SH-SY5Y (cell line): ENCODE results near the gene DPYD.

Source experiments
- GATA2 ChIP-seq: IDR thresholded peaks from 2 replicates; pipeline ENCODE4 v1.6.1; 2011; ENCODE audit warnings: mild to moderate bottlenecking, low read depth, low read length
- GATA3 ChIP-seq: IDR thresholded peaks from 2 replicates; pipeline ENCODE4 v1.6.1; 2011; ENCODE audit warnings: low read depth, mild to moderate bottlenecking, low read length, moderate library complexity

DPYD gene

GRCh38 chr1:97571760-97572159 is 349.1 kb downstream of the DPYD start:
- TF ChIP-seq GATA2 (no peak), GATA3 (no peak)

DNA sequence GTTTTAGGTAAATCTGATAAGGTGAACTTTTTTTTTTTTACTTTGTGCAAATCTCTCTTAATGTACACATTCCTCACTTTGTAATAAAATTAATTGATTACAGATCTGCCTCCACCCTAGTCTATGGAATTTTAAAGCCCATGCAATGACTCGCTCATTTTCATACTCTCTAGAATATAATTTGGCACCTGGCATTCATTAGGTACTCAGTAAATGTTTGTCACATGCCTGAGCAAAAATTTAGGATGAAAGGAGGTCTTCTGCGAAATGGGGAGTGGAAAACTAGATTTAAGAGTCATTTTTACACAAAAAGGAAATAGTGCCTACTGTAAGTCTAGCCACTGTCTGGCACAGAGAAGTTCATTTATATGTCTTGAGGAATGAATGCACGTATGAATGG is 350.1 kb downstream of the DPYD start:
- TF ChIP-seq GATA3 (no peak), GATA2 (no peak)

GRCh38 chr1:97567000-97567749 is 353.7 kb downstream of the DPYD start:
- TF ChIP-seq GATA3 (no peak), GATA2 (no peak)

DNA sequence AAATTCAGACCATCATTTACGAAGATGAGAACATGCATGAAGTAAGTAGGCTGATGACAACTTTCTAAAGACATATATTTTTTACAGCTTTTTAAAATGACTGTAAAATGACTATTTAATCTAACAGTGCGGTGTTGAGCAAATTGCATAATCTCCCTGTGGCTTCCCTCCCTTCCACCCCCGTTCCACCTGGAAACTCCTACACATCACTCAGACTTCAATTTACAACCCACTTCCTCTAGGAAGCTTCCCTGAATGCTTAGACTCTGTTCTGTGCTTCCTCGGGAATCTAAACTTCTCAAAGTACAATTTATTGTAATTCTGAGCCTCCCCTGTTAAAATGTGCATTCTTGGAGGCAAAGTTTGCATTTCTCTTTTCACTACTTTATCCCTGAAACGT is 354.9 kb downstream of the DPYD start:
- TF ChIP-seq GATA3 (no peak), GATA2 (no peak)

DNA sequence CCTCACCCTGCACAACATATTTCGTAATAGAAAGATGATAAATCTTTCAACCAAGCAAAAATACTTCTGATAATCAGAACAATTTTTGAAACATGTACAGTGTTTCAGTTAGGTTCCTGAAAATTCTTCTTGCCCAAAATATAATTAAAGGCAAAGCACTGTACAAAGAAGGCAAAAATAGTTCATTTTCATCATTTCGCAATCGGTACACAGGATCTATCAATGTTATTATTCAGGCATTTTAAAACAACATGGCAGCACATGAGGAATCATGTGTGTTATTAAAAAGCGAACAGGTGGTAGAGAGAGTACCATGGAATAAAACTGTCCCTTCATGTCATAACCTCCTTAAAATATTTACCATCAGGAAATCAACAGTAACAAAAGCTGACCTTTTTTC is 356.9 kb downstream of the DPYD start:
- TF ChIP-seq GATA2 (no peak), GATA3 (no peak)

- TF ChIP-seq GATA2, result no peak
- TF ChIP-seq GATA3, result no peak
Observed at GRCh38 chr1:97562081-97562480, 358.8 kb downstream of the DPYD start.

DNA sequence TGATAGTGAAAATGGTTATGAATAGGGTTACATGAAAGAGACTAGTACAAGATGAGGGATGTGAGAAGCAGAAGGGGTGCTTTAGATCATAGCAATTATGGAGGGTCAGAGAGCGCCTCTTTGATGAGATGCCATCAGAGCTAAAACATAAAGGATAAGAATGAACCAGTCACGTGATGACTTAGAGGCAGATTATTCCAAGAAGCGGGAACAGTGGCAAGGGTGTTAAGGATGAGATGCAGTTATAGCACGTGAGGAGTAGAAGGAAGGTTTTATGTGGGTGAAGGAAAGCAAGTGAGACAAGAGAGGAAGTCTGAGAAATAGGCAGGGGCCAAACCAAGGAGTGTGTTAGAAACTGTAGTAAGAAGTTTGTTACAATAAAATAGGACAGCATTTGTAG is 360.1 kb downstream of the DPYD start:
- TF ChIP-seq GATA2, result no peak
- no peak for TF ChIP-seq GATA3

GRCh38 chr1:97553971-97554370 is 366.9 kb downstream of the DPYD start:
- TF ChIP-seq GATA3, result no peak
- TF ChIP-seq GATA2, result no peak

DNA sequence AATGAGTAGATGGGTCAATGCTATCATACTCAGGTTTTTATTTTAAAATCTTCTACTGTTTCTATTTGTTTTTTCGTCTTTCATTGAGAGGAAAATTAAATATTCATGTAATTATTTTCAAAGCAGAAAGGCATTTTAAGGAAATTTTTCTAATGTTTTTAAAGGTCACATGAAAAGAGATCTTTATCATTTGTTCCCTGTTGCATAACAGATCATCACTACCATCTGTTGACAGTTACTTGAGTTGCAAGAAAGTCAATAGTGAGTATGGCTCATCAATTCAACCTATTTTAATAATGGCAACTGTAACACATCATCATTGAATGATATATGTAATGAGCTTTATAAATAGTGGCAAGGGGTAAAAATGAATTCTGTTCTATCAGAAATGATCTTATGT is 369.7 kb downstream of the DPYD start:
- TF ChIP-seq GATA2 (no peak), GATA3 (no peak)

DNA sequence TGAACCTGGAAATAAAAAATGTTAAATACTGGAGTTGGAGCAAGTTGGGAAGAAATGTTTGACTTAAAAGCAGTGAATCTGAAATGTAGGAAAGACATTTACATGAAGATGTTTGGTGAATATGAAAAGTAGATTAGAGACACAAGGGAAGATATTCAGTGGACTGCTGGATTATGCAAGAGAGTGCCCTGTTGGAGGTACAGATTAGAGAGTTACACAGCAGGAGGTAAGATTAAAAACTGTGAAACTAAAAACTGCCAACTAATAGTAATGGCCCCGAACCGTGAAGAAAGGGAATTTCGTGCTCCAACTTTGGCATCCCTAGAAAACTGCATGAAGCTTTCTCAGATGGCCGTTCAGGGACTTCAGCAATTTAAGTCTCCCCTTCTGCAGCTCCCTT is 375.4 kb downstream of the DPYD start:
- no peak for TF ChIP-seq GATA3
- no peak for TF ChIP-seq GATA2

DNA sequence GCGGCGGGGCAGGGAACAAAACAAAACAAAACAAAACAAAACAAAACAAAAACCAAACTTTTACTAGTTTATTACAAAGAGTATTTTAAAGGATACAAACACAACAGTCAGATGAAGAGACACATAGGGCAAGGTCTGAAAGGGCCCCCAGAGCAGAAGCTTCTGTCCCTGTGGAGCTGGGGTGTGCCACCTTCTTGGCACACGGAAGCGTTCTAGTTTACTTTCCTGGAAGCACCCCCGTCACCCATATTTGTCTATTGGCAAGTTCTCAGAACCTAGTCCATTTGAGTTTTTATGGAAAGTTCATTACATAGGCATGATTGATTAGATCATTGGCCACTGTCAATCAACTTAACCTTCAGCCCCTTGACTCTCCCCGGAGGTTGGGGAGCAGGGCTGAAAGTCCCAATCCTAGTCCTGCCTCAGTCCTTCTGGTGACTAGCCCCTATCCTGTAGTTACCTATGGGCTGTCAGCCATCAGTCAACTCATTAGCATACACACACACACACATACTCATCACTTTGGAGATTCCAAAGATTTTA is 380.4 kb downstream of the DPYD start:
- TF ChIP-seq GATA2, result no peak
- no peak for TF ChIP-seq GATA3

DNA sequence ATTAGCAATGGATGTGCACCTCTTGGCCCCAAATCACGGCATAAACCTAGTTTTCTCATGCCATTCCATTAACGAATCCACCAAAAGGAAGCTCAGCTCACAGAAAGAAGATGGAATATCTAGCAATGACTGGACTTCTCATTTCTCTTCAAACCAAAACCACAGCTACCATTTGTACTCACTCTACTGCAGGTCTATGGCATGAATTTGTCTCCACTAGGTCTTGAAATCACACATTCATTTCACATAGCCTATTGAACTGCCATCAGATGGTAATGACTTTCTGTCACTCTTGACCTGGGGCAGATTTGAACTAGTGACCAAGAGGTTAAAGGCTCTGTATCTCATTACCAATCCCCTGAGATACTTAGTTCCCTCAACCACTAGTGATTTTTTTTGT is 382.7 kb downstream of the DPYD start:
- TF ChIP-seq GATA3 (no peak), GATA2 (no peak)

DNA sequence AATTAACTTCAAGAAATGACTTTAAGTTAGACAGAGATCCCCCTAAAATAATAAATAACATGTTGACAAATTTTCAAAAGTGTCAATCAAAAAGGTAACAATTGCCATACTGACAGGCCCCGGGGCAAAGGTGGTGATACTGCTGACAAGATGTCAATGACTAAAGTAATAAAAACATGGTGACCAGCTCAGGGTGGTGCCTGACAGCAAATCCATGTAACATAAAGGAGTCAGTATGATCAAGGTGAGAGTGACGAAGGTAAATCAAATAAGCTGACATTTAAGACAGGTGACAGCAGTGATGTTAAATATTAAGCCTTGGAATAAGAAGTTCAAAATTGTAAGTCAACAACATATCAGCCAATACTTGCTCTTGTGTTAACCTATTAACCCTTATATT is 387.5 kb downstream of the DPYD start:
- no peak for TF ChIP-seq GATA2
- no peak for TF ChIP-seq GATA3

DNA sequence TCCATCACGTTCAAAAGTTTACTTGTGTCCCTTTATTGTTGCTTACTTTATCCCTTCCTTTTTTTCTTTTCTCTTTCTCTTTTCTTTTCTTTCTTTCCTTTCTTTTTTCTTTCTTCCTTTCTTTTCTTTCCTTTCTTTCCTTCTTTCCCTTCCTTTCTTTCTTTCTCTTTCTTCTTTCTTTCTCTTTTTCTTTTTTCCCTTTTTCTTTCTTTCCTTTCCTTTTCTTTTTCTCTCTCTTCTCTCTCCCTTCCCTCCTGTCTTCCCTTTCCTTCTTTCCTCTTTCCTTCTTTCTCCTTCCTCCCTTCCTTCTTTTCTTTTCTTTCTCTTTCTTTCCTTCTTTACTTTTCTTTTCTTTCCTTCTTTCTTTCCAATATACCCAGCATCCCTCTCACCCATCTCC is 391.2 kb downstream of the DPYD start:
- no peak for TF ChIP-seq GATA3
- no peak for TF ChIP-seq GATA2

GRCh38 chr1:97524211-97524610 is 396.6 kb downstream of the DPYD start:
- TF ChIP-seq GATA2, result no peak
- TF ChIP-seq GATA3, result no peak

GRCh38 chr1:97516588-97516987 is 404.2 kb downstream of the DPYD start:
- TF ChIP-seq GATA2, result no peak
- TF ChIP-seq GATA3, result no peak
